HEK293 (cell line): ENCODE measurements around the gene LDB2.

Experiments used
- KLF16 ChIP-seq: fragments of 450-650 bp; formaldehyde crosslinking; IDR thresholded peaks from 2 replicates; pipeline ENCODE4 v1.5.1; 2017; ENCODE audit warnings: missing biosample characterization, missing genetic modification characterization
- ZBTB17 ChIP-seq: fragments of 450-650 bp; formaldehyde crosslinking; IDR thresholded peaks from 2 replicates; pipeline ENCODE4 v1.5.1; 2016; ENCODE audit warnings: missing biosample characterization, missing genetic modification characterization

- TF ChIP-seq ZBTB17 (tag by site-specific recombination): no peak
- TF ChIP-seq KLF16 (tag by site-specific recombination): no peak
These were observed 232.4 kb downstream of the LDB2 start for GRCh38 chr4:16665942-16666551.
